Activated CD8-positive, alpha-beta memory T cell treated with anti-CD3 and anti-CD28 coated beads for 36 hours (primary cell): ENCODE measurements around the gene ADAMTS2. TPM values are rescaled to one million over a fixed set of nuclear protein-coding genes. Genes with fewer than 3 reads are reported as not detected.
"Not testable (repeated sequence)": the region's sequence is repeated elsewhere in the genome, so short reads cannot be mapped to it uniquely, and the experiment has no call there.

Experiments
- CTCF ChIA-PET: fragments of 350-600 bp; sonication (Branson Sonifier 250); formaldehyde crosslinking; loops from one replicate; lab custom pipeline; 2021; ENCODE audit warnings: antibody characterized with exemption; lab: Charles Lee
- POLR2A ChIA-PET: fragments of 350-600 bp; sonication (Branson Sonifier 250); formaldehyde crosslinking; loops from one replicate; lab custom pipeline; 2021; ENCODE audit warnings: antibody characterized with exemption; lab: Charles Lee
- total RNA-seq, 2 experiments: library from RNA; stranded (reverse); gene quantifications; one replicate each; pipeline ENCODE4 v1.2.3, GENCODE V29; 2021

The ADAMTS2 gene
- total RNA-seq, 2 experiments from 2014 or later, result not detected

DNA sequence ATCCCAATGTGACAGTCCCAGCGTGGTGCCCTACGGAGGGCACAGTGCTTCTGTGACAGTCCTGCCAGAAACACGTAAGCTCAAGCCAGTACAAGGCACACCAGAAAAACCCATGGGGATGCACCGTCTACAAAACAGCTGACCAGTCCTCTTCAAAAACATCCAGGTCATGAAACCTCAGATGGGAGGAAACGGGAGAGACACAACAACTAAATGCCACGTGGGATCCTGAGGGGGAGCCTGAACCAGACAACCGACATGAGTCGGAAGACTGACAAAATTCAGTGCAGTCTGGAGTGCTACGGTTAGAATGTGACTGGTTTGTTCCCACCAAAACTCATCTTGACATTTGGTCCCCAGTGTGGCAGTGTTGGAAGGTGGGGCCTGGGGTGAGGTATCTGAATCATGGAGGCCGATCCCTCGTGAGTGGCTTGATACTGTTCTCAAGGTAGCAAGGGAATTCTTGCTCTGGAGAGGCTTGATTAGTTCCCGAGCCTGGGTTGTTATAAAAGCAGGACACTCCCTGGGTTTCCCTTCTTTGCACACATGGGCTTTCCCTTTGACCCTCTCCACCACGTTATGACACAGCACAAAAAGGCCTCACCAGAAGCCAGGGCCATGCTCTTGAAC, 55.4 kb downstream of the ADAMTS2 start:
- POLR2A ChIA-PET, result no interaction called here
- CTCF ChIA-PET, result interaction anchor here (0.6 kb wide), 1 partner anchor 20 kb away, joined by 5 read pairs; no protein-coding TSS in a partner anchor

DNA sequence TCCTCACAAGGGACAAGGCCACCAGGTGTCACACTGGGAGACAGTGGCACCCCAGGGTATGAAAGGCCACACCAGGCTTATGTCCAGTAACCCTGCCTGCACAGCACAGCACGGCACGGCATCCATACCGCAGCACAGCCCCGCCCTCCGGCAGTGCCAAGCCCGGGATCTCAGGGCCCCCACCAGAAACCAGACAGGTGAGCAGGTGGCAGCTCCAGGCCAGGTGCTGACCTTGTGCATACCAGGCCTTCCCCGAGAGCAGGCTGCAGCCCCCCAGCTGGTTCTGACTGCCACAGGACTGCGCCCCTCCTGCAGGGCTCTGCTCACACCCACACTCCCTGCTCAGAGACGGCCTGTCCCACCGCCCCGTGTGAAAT, 56.5 kb downstream of the ADAMTS2 start:
- CTCF ChIA-PET, result no interaction called here
- POLR2A ChIA-PET, result no interaction called here

DNA sequence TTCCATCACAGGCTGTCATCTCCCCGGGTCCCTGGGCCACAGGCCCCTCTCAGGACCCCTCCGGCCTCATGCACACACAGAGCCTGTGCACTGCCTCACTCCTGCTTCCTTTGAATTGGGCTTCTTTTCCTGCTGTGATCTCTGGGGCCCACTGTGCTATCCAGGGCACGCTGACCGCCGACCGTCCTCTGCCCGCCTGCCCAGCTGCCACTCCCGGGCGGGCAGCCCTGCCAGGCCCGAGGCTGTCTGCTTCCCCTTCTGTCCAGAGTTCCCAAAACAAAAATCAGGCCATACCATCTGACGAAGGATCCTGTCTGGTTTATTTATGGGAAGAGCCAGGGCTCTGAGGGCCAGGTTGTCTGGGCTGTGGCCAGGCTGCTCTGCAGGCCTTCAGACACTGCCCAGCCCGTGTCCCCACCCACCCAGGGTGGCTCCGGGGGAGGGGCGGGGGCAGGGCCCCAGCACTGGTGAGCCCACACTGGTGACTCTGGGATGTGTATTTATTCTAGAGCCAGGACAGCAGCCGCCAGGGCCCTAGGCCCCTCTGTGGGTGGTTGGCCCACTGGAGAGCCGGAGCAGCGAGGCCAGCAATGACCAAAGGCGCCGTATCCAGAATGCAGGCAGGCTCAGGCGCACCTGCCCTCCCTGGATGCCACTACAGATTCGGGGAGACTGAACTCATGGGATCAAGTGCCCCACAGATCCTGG, 57.0 kb downstream of the ADAMTS2 start:
- POLR2A ChIA-PET, result no interaction called here
- CTCF ChIA-PET, result no interaction called here

DNA sequence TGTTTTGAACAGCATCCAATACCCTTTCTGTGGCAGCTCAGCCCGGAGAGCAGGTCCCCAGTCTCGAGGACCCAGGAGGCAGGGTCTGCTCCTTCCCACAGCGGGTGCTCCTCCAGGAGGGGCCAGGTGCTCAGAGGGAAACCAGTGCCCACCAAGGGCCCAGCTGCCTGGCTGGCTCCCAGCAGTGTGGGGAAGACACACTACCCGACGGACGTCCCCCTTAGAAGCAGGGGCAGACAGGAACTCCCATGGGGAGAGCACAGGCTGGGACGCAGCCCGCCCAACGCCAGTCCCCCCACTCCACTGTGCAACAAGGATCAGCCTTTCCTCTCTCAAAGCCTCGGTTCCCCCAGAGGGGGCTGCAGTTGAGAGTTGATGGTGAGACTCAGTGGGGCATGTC, 57.6 kb downstream of the ADAMTS2 start:
- ChIA-PET CTCF (no interaction called here), POLR2A (no interaction called here)

DNA sequence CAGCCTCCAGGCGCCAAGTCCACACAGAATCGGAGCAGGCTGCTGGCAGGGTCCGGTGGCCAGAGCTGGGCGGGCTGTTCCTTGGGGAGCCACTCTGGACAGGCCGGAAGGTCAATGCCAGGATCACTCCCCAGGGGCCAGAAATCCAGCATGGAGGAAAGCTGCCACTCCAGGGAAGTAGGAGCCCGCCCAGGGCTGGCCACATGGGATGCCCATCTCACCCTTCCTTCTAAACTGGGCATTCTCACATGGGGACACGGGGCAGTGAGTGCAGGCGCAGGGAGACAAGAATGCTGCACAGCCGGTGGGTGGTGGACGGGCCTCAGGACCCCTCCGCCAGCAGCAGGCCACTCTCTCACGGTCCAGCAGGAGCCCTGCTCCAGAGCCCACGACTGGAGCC, 58.2 kb downstream of the ADAMTS2 start:
- ChIA-PET POLR2A (no interaction called here), CTCF (no interaction called here)

DNA sequence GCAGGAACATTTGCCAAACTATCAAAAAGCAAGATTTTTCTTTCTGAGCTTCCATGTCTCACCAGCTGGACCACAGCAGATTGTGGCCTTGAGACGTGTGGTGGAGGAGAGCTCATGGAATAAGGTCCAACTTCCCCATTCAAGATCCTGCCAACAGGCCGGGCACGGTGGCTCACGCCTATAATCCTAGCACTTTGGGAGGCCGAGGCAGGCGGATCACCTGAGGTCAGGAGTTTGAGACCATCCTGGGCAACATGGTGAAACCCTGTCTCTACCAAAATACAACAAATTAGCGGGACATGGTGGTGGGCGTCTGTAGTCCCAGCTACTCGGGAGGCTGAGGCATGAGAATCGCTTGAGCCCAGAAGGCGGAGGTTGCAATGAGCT, 59.5 kb downstream of the ADAMTS2 start:
- CTCF ChIA-PET, POLR2A ChIA-PET: not testable (repeated sequence)

DNA sequence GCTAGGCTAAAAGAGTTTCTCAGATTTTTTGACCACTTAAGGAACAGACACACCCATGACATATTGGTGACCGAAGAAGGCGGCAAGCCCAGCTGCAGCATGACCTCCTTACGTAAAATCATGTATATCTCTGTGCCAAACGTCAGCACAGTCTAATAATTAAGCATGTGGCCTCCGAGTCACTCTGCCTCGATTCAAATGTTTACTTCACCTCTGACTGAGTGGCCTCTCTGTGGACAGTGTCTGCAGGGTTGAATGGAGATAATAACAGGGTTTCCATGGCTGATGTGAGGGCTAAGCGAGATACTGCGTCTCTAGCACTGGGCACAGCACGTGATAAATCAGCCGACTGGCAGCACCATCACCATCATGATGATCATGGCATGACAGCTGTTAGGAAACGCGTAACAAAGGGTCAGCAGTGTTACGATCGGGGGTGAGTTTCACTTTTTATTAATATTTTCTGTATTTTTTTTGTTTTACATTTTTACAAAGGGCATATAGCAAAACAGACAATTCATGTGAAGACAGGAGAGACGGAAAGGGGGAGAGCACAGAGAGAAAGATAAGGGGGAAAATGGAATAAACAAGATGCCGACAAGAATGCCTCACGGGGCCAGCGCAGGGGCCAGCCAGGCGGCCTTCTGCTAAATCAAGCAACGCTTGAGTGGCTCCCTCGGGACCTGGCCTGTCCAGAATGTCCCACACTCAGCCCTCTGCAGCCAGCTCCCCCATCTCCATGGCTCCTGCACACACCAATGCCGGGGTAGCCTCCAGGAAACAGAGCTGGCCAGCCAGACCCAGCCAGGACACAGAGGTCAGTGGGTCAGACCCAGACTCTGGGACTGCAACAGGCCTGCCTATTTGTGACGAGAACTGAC, 60.3 kb downstream of the ADAMTS2 start:
- CTCF ChIA-PET, result no interaction called here
- POLR2A ChIA-PET, result no interaction called here

DNA sequence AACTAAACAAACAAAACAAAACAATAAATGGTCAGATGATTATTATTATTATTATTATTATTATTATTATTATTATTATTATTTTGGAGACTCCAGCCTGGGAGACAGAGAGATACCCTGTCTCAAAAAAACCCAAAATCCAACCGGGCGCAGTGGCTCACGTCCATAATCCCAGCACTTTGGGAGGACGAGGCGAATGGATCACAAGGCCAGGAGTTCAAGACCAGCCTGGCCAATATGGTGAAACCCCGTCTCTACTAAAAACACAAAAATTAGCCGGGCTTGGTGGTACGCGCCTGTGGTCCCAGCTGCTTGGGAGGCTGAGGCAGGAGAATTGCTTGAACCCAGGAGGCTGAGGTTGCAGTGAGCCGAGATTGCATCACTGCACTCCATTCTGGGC, 61.4 kb downstream of the ADAMTS2 start:
- CTCF ChIA-PET, POLR2A ChIA-PET: not testable (repeated sequence)

DNA sequence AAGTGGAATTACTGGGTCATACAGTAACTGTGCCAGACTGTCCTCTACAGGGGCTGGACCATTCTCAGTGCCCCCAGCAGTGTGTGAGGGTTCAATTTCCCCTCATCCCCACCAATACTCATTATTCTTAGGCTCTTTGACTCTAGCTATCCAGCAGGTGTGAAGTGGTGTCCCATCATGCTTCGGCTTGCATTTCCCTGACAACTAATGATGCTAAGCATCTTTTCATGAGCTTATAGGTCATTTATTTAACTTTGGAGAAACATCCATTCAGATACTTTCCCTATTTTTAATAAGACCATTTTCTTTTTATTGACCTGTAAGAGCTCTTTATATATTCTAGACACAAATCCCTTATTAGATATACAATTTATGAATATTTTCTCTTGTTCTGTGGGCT, 63.6 kb downstream of the ADAMTS2 start:
- CTCF ChIA-PET, result no interaction called here
- POLR2A ChIA-PET, result no interaction called here

DNA sequence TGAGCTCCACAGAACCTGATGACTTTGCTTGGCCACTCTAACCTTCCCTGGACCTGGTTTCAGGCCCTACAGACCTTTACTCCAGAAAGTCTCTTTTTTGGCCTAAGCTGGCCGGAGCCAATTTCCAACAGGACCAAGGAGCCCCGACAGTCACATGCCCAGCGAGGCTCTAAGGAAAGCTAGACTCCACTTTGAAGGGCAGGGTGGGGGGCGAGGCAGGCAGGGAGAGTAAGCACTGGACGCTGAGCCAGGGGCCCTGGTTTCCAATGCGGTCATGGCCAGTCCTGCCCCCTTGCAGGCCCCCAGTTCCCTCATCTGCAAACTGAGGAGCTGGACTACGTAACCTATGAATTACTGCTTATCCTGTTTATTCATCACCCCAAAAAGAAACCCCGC, 65.2 kb downstream of the ADAMTS2 start:
- CTCF ChIA-PET, result no interaction called here
- POLR2A ChIA-PET, result no interaction called here

DNA sequence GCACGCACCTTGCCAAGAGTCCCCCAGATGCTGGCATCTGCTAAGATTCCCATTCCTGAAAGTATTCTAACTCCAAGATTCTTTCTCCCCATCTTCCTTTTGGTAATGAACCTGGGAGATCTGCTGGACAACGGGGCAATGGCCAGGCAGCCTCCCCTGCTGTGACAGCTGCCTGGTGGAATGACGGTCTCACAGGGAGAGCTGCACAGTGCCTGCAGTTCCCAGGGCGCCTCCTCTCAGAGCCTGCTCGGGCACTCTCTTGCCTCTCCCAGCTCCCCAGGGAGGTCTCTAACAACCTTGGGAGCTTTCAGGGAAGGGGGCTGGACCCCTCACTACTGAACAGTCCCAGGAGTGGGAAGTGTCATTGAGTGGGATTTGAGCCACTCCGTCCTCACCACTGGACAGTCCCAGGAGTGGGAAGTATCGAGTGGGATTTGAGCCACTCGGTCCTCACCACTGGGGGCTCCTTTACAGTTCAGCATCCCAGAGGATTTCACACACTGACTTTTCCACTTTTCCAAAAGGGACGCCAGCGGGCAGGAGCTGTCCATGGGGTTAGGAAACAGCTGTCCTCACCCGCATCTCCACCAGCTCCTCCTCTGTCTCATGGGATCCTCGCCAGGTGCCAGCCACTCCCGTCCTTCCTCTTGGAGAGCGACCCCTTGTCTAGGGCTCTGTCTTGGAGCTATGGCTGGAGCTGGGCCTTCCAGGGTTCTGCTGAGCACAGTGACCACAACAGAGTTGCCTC, 65.7 kb downstream of the ADAMTS2 start:
- ChIA-PET POLR2A (no interaction called here), CTCF (no interaction called here)

DNA sequence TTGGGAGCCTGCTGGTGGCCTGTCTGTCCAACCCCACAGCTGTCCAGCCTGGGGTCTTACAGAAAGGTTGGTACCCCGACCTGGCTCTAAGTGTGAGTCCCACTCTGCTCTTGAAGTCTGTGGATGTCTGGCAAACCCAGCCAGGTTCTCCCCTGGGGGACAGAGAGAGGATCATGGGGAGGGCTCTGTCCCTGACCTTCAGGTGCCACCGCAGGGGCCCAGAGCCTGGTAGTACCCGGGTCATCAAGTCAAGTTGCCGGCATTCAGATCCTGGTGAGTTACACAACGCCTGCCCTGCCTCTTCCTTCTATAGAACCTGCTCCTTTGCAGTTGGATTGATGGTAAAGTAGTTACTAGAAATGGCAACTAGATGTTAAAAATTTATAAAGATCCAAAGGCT, 66.7 kb downstream of the ADAMTS2 start:
- ChIA-PET CTCF (no interaction called here), POLR2A (no interaction called here)

DNA sequence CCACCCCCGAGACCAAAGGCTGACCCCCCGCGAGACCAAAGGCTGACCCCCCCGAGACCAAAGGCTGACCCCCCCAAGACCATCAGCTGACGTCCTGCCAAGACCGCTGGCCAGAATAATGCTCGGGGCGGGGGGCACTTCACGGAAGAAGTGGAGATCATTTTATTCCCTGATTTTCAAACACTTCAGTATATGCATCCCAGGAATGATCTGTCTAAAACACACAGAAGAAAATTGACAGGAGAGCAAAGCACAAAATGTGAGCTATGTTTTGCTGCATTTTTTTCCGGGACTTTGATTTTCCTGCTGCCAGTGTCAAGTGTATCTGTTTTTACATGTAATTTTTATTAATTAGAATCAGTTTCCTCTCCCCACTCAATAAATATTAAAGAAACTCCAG, 67.1 kb downstream of the ADAMTS2 start:
- ChIA-PET CTCF (no interaction called here), POLR2A (no interaction called here)

DNA sequence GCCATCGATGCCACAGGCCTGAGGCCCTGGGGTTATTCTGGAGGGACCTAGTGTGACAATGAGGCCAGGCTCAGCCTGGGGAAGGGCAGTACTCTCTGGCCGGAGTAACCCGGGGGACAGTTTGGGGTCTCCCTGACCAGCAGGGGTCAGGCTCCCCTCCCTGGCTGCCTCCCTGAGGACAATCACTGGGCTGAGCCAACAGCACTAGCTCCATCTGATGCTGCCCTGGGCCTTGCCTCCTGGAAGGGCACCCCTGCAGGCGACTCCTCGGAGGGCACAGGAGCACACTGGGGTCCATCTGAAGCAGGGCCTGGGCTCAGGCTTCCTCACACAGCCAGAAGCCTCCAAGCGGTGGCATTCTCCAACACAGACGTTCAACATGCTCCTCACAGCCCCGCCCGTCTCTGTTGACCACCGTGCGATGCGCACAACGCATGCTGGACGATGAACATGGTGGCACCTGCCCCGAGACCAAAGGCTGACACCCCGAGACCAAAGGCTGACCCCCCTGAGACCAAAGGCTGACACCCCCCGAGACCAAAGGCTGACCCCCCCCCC, 68.3 kb downstream of the ADAMTS2 start:
- CTCF ChIA-PET, result no interaction called here
- POLR2A ChIA-PET, result no interaction called here

DNA sequence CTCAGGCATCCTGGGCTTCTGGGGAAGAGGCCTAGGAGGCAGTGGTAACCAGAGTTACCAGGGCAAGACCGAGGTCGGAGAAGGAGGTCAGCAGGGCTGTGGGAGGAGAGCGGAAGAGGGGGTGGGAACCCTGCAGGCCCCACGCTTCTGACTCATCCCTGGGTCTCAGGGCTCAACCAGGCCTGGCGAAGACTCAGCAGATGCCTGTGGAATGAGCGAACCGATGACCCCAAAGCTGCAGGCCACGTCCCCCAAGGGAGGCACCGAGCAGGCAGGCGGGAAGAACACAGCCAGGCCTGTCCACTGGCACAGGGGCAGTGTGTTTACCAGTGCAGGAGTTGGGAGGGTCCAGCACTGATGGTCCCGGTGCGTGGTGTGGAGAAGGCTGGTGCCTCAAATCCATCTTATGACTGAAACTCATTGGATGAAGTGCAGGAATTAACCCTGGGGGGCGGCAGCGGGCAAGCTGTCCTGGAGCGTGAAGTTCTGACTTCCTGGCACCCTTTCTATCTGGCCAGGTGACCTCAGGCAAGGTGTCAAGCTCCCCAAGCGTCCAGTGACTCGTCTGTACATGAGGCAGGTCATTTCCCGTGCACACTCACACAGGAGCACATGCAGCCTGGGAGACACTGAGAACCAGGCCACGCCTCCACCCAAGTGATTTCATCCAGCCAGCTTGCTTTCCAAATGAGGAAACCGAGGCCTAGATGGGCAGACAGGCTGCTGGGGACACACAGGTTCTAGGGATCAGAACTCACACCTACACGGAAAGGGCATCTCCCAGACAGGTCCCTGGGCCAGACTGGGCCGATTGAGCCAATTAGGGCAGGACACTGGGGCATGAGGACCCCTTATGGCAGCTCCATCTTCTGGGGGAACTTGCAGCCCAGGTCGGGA, 69.1 kb downstream of the ADAMTS2 start:
- POLR2A ChIA-PET, result no interaction called here
- CTCF ChIA-PET, result no interaction called here

DNA sequence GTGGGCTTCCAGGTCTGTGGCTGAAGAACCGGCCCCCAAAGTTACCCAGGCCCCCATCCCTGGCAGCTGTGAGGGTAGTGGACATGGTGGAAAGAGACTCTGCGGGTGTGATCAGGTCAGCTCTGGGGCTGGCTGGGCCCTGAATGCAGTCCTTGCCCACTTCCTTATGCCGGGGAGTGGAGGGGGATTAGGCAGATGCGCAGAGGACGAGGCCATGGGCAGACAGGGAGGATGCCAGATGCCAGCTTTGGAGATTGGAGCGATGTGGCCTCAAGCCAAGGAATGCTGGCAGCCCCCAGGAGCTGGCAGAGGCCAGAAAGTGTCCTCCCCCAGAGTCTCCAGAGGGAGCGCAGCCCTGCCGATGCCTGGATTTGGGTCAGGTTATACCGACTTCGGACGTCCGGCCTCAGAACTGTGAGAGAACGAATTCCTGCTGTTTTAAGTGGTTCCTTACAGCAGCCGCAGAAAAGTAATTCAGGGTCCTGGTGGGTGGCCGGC, 69.8 kb downstream of the ADAMTS2 start:
- ChIA-PET POLR2A (no interaction called here), CTCF (no interaction called here)

DNA sequence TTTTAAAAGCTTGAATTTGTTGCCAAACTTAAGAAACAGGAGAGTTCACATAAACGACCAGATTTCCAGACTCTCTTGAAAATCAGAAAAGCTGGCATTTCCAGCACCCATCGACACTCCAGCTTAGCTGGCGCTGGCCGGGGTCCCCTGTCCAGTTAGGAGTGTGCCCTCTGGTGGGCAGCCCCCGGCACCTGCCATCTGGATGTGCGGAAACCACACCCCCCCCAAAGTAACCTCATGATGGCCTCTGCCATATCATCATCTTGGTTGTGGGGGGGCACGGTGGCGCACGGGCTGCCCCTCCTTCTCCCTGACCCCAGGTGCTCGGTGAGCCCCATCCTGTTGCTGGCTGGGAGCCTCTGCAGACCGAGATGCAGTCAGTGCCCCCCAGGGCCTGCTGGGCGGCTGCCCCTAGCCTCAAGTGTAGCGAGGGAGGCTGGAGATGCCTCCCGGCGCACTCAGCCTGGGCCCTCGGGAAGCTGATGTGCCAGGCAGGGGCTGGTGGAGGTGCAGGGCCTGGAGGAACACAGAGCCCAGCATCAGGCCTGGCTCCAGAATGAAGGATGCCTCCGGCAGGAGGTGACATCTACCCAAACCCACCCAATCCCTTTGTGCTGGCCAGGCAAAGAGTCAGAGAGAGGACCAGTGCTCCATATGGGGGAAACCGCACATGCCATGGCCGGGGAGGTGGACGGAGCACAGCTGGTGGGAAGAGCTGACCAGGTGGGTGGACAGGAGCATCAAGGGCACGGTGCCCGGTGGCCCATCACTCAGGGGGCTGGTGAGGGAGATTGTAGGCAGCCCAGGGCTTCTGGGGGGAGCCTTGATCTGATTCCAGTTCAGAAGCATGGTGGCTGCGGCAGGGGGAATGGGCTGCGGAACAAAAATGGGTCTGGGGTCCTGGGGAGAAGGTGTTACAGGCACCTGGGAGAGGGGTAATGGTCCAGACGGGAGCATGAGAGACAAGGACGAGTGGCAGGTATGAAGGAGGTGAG, 70.6 kb downstream of the ADAMTS2 start:
- ChIA-PET POLR2A (no interaction called here), CTCF (interaction anchor here (1.2 kb wide), 1 partner anchor 107 kb away, joined by 3 read pairs; no protein-coding TSS in a partner anchor)
